Fibroblast of skin of left quadriceps (primary cell): Measurements from ENCODE around the gene CEP97.

Experiments
- DNase-seq, 2 experiments: peaks; one replicate each; pipeline ENCODE4 v3.0.0-alpha.2; 2013; ENCODE audit warnings: low read depth in 2 of 2

The CEP97 gene

GRCh38 chr3:101813817-101814440 lies 89.5 kb downstream of the CEP97 start:
- no peak for DNase-seq

- no peak for DNase-seq
Observed at GRCh38 chr3:101814835-101815234, 90.4 kb downstream of the CEP97 start.

DNA sequence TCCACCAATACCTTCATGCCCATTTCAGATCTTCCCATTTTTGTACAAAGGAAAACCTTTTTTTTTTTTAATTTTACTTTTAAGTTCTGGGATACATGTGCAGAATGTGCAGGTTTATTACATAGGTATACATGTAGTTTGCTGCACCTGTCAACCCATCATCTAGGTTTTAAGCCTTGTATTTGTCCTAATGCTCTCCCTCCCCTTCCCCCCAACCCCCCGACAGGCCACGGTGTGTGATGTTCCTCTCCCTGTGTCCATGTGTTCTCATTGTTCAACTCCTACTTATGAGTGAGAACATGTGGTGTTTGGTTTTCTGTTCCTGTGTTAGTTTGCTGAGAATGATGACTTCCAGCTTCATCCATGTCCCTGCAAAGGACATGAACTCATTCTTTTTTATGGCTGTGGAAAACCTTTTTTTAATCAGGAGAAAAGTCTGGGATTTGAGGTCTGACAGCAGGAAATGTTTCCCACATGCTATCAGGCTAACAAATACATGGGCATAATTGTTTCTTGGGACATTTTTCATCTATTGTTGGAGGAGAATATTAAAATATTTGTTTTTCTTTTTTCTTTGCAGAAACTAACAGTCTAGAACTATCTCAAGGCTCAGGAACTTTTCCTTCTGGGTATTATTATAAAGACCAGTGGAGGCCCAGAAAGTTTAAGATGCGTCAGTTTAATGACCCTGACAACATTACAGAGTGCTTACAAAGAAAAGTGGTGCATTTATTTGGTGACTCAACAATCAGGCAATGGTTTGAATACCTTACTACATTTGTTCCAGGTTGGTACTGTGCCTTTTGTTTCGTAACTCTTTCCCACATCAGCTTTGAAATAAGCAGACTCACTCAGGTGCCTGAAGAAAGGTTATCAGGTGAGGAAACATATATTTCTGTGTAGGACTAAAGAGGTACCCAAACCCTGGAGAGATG lies 92.1 kb downstream of the CEP97 start:
- DNase-seq: no peak

DNA sequence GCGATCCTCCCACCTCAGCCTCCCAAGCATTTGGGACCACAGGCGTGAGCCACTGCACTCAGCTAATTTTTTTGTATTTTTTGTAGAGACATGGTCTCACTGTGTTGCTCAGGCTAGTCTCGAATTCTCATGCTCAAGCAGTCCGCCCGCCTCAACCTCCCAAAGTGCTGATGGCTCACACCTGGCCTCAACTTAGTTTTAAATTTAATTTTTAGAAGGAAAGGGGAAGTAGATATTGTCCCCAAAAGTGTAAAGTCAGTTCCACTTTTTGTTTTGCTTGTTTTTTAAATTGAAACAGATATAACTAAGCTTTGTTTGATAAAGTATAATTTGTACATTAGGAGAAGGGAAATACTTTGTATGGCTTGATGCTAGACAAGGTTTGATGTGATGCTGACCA lies 93.6 kb downstream of the CEP97 start:
- no peak for DNase-seq

- DNase-seq: no peak
Observed at GRCh38 chr3:101819649-101820206, 95.3 kb downstream of the CEP97 start.
